Pancreas (tissue), 10 donors: ENCODE measurements around the gene DLGAP4. TPM values are rescaled to one million over a fixed set of nuclear protein-coding genes. Genes with fewer than 3 reads are reported as not detected.

Source experiments
- ATAC-seq, 4 donors: fragments of 200-7000 bp; cut with Tn5 transposase; one replicate each; pipeline versions ENCODE4 v1.8.0 to v1.9.1; 2020; ENCODE audit warnings: mild to moderate bottlenecking in 4 of 4, moderate library complexity in 4 of 4
- DNase-seq, 6 donors: peaks; one replicate each; pipeline ENCODE4 v3.0.0-alpha.2; 2020
- FAIRE-seq: peaks from 2 replicates; lab custom pipeline; 2012; peaks lifted over from hg19 to GRCh38; lab: Jason Lieb, UNC
- H3K27ac ChIP-seq, 4 donors: fragments of 200-600 bp; sonication (generic); 1 replicate in 3 of 4; 2 replicates in 1 of 4; pipeline versions ENCODE4 v1.5.0 to v1.8.0; 2020
- H3K27me3 ChIP-seq, 4 donors: fragments of 200-600 bp; one replicate each; pipeline ENCODE4 v1.8.0; 2021
- H3K36me3 ChIP-seq, 3 donors: fragments of 200-600 bp; sonication (generic) in 1 of 3; one replicate each; pipeline versions ENCODE4 v1.5.0 to v1.8.0; 2020 to 2021
- H3K4me1 ChIP-seq, 3 donors: fragments of 200-600 bp; one replicate each; pipeline ENCODE4 v1.8.0; 2021
- H3K4me3 ChIP-seq, 4 donors: fragments of 200-600 bp; sonication (generic) in 2 of 4; one replicate each; pipeline versions ENCODE4 v1.5.0 to v1.8.0; 2020 to 2021
- H3K9me3 ChIP-seq, 4 donors: fragments of 200-600 bp; one replicate each; pipeline ENCODE4 v1.8.0; 2021
- CTCF ChIP-seq, 4 donors: fragments of 200-600 bp; sonication (generic) in 3 of 4; IDR thresholded peaks; one replicate each; pipeline versions ENCODE4 v1.5.0 to v1.8.0; 2021; ENCODE audit warnings: antibody characterized with exemption in 4 of 4
- WGBS, 2 donors: extraction: QIAGEN DNeasy Blood & Tissue Kit; methylation state at CpG; one replicate each; pipeline ENCODE4 v1.1.7; 2013; 5-methylcytosine and 5-hydroxymethylcytosine counted together
- intact Hi-C, 3 donors: fragments of 100-400 bp; cut with DNase I; formaldehyde crosslinking; loops; one replicate each; pipeline versions ENCODE4 v1.11.1 to v1.14.2; 2022
- polyA plus RNA-seq, 2 donors: library from polyadenylated mRNA; stranded (reverse); fragments of 200-250 nt; gene quantifications; one replicate each; pipeline ENCODE4 v1.2.3, GENCODE V29; 2013
- total RNA-seq, 6 donors: library from RNA; stranded (reverse); fragmentation: NEBNext Ultra II Directional in 4 of 6; extraction: Animal tissue kit (Norgen Biotek cat#: 25700) in 4 of 6; gene quantifications; one replicate each; pipeline versions ENCODE4 v1.2.1 to v1.2.4, GENCODE V29; 2021 to 2023
- donor health status: healthy with polysubstance abuse.
- donor health status: DM: no; HTN: no; CAD: no; lungs with moderate emphysema.
- donor health status: DM: no; HTN: no; CAD: no.
- donor health status: control.
- donor health status: control.
- donor health status: Bipolar disorder and iron deficiency.
- donor health status: DM: yes; HTN: yes; CAD: no.
- donor health status: DM: no; HTN: no; CAD: no.
- donor health status: DM: no; HTN: no; CAD: no.
- donor health status: DM: yes; HTN: yes; CAD: no.

DLGAP4 gene
- total and polyA plus RNA-seq, 8 donors, result 28.6 to 49.5 (median 42.6) TPM

- 79 to 85% methylated on average over 3 of the region's 3 CpGs for WGBS, 2 donors
- Histone ChIP-seq H3K4me1 (peaks cover 28 to 58% (median 38%) of the 10 kb centered on the region in 3 donors), H3K36me3 (no peaks in the 10 kb centered on the region), H3K27me3 (no peaks in the 10 kb centered on the region), H3K9me3 (no peaks in the 10 kb centered on the region), H3K4me3 (no peak overlapping the region), H3K27ac (no peak overlapping the region)
- FAIRE-seq, result no peak
- intact Hi-C loops, result no loop called here
- no peak for DNase-seq
- TF ChIP-seq CTCF (IDR thresholded peaks at IDR 0.05), result no peak
- ATAC-seq, result no peak
These were observed 179.1 kb downstream of the DLGAP4 start for GRCh38 chr20:36485286-36485685.

- DNase-seq, result no peak
- WGBS, 2 donors, result 72 to 73% methylated on average over 1 of the region's 1 CpG
- Histone ChIP-seq H3K27me3 (no peaks in the 10 kb centered on the region), H3K27ac (no peak overlapping the region), H3K4me3 (no peak overlapping the region), H3K36me3 (no peaks in the 10 kb centered on the region), H3K9me3 (no peaks in the 10 kb centered on the region), H3K4me1 (peaks cover 17 to 52% (median 38%) of the 10 kb centered on the region in 3 donors)
- ATAC-seq, result peak in 2 of 4 donors; percentile 6 to 7
- FAIRE-seq, result no peak
- intact Hi-C loops, result no loop called here
- TF ChIP-seq CTCF (IDR thresholded peaks at IDR 0.05), result no peak
These were observed 180.9 kb downstream of the DLGAP4 start for GRCh38 chr20:36487069-36487468.

GRCh38 chr20:36490191-36490590 is 184.1 kb downstream of the DLGAP4 start:
- Histone ChIP-seq H3K27ac (no peak overlapping the region), H3K4me3 (no peak overlapping the region), H3K36me3 (no peaks in the 10 kb centered on the region), H3K27me3 (no peaks in the 10 kb centered on the region), H3K9me3 (no peaks in the 10 kb centered on the region), H3K4me1 (peaks cover 5 to 28% (median 13%) of the 10 kb centered on the region in 3 donors)
- ATAC-seq, result no peak
- TF ChIP-seq CTCF (IDR thresholded peaks at IDR 0.05), result no peak
- 80 to 85% methylated on average over 1 of the region's 1 CpG for WGBS, 2 donors
- intact Hi-C loops, result no loop called here
- DNase-seq, result no peak
- FAIRE-seq, result no peak

GRCh38 chr20:36491901-36492617 is 185.9 kb downstream of the DLGAP4 start:
- ATAC-seq (peak in 2 of 4 donors; percentile 9 to 46), DNase-seq (no peak), FAIRE-seq (no peak)
- intact Hi-C loops, result no loop called here
- Histone ChIP-seq H3K27me3 (no peaks in the 10 kb centered on the region), H3K4me3 (no peak overlapping the region), H3K9me3 (no peaks in the 10 kb centered on the region), H3K27ac (peak overlapping the region in 2 of 4 donors; percentile 23 to 52), H3K4me1 (peaks cover 0 to 14% (median under 1%) of the 10 kb centered on the region in 3 donors), H3K36me3 (peaks cover 0 to 6% (median 5%) of the 10 kb centered on the region in 3 donors)
- TF ChIP-seq CTCF (IDR thresholded peaks at IDR 0.05), result no peak
- WGBS, 2 donors, result 62 to 64% methylated on average over 8 of the region's 8 CpGs
